GOT3 (cell line): ENCODE results near the gene TXNDC5.

Experiments
- DNase-seq: peaks from one replicate; lab custom pipeline; 2025; ENCODE audit warnings: mixed read lengths; lab: John Stamatoyannopoulos, UW

TXNDC5 gene

GRCh38 chr6:7851780-7852179 is 58.8 kb downstream of the TXNDC5 start:
- DNase-seq = no peak

- DNase-seq = no peak
These were observed 62.4 kb downstream of the TXNDC5 start for GRCh38 chr6:7848229-7848628.

GRCh38 chr6:7846966-7847818 is 63.4 kb downstream of the TXNDC5 start:
- DNase-seq = no peak

GRCh38 chr6:7841781-7842468 is 68.7 kb downstream of the TXNDC5 start:
- DNase-seq = no peak

- no peak for DNase-seq
These were observed 74.1 kb downstream of the TXNDC5 start for GRCh38 chr6:7836371-7837026.

GRCh38 chr6:7833751-7834070 is 76.9 kb downstream of the TXNDC5 start:
- DNase-seq = no peak

GRCh38 chr6:7832904-7833750 is 77.5 kb downstream of the TXNDC5 start:
- DNase-seq = no peak
